GM18861 (cell line): ENCODE data around the gene CD7.
"Not testable (repeated sequence)": the region's sequence is repeated elsewhere in the genome, so short reads cannot be mapped to it uniquely, and the experiment has no call there.

Experiments
- ATAC-seq: cut with Tn5 transposase; IDR thresholded peaks from one replicate; pipeline ENCODE4 v1.9.1; 2021; ENCODE audit not compliant: unreplicated experiment

The CD7 gene

DNA sequence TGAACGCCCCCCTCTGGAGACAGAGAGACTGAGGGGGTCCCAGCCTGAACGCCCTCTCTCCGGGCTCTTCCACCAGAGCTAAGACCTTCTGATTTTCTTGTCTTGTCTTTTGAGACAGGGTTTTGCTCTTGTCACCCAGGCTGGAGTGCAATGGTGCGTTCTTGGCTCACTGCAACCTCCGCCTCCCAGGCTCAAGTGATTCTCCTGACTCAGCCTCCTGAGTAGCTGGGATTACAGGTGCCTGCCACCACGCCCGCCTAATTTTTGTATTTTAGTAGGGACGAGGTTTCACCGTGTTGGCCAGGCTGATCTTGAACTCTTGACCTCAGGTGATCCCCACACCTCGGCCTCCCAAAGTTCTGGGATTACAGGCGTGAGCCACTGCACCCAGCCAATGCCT lies 30.6 kb upstream of the CD7 start:
- ATAC-seq: not testable (repeated sequence)

DNA sequence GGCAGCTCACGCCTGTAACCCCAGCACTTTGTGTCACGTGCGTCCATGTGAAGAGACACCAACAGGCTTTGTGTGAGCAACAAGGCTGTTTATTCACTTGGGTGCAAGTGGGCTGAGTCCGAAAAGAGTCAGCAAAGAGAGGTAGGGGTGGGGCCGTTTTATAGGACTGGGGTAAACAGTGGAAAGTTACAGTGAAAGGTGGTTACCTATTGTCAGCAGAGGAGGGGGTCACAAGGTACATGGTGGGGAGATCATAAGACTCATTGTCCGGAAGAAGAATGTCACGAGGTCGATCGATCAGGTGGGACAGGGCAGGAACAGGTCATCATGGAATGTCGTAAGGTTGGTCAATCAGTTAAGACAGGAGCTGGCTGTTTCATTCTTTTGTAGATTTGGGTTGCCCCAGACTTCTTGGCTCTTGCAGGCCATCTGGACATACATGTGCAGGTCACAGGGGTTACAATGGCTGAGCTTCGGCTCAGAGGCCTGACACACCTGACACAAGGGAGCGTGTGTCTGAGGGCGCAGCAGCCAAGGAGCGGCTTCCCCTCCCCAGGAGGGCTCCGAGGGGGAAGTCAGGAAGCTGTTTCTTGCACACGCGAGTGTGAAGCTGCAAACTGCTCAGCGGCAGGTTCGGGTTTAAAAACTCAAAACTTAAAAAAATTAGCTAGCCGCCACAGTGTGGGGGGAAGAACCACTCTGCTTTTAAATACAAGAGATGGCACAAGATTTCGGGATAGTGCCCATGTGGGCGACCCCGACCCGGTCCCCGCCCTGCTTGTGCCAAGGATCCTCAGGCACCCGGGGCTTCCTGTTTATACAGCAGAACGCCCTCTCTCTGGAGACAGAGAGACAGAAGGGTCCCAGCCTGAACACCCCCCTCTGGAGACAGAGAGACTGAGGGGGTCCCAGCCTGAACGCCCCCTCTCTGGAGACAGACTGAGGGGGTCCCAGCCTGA lies 29.2 kb upstream of the CD7 start:
- no peak for ATAC-seq

DNA sequence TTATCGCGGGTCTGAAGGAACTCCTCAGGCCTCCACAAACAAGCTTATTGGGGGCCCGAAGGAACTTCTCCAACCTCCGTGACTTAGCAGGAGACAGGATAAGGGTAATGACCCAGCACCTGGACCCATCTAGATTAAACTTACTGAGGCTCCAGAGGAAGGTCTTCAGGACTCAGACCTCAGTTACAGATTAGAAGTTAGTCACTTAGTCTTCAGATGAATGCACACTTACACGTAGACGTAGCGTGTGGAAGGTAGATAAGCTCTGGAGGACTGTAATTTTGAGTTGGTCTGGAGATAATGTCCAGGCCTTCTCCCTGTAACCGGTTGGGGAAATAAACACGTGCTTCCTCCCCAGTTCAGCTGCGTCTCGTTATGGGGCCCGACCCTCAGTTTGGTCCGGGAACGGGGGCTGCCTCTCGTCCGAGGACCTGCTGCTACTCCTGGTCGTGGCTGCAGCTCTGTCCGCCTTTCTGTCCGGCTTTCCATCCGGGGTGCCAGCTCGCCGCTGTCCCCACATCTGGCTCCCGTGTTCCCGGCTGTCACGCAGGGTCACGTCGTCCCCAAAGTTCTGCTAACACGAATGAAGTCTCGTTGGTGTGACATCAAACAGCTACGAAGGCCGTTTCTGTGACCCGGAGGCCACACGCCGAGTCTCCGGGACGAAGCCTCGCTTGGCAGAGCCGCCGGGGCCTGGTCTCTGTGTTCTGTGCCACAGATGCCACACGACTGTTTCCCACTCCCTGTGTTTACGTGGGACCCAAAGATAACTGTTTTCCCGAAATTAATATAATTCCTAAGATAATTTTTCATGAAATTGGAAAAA lies 28.0 kb upstream of the CD7 start:
- ATAC-seq: no peak

DNA sequence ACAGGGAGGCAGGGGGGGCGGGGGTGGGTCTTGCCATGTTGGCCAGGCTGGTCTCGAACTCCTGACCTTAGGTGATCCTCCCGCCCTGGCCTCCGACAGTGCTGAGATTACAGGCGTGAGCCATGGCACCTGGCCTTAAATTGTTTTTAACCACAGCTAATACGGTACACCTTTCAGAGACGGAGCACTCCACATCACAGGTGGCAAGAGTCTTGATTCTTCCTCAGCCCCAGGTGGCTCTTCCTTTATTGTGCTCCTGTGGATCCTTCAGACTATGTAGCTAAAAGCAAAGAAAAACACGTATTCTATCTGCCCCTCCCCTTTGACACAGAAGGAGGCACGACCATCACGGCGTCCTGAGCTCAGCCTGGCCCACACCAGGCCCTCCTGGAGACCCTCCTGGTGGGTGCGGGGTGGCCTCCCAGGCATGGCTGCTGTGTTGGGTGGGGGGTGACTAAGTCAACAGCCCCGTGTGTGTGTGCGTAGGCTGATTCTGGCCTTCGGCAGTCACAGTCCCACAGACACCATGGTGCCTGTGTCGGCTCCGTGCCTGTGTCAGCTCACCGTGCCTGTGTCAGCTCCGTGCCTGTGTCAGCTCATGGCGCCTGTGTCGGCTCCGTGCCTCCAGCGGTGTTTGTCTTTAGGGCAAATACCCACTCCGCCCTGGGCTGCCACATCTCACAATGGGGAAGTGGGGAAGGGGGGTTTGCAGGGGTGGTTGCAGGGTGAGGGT lies 26.9 kb upstream of the CD7 start:
- no peak for ATAC-seq

DNA sequence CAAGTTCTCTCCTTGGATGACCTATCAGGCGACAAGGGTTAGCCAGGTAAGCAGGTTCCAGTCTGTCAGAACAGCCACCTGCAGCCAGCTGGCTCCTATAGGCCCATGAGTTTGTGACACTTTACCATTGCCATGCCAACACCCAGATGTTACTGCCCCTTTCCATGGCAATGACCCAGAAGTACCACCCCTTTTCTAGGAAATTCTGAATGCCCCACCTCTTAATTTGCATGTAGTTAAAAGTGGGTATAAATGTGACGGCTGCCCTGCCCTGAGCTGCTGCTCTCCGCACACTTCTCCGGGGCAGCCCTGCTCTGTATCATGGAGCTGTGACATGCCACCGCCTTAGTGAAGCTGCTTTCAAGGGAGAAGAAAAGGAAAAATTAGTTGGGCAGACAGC lies 26.2 kb upstream of the CD7 start:
- no peak for ATAC-seq

DNA sequence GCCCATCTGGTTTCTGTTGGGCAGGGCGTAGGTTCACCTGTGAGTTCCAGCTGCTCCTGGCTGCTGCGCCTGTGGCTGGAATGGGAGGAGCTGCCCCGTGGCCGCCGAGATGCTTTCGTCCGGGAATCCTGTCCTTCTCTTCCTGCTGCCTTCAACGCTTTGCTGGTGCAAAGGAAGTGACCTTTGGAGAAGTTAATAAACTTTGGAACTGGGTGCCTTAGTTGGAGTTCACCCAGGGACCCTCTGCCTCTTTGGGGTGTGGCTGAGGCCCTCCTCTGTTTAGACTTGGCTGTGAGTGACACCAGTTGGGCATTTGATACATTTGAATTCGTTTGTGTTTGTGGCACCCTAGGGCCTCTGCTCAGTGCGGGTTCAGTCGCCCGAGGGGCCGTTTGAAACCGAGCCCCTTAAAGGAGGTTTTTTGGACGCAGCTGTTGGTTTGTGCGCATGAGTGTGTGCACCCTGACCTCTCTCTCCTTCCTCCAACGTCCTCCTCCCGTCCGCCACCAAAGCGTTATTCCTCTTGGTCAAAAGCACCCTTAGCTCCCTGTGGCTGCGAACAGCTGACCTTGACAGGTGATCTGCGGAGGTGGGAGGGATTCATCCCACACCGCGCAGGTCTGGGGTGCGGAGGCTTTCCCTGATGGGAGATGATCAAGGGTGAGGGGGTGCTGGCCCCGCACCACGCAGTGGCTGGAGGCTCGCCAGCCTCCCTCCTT lies 25.1 kb upstream of the CD7 start:
- no peak for ATAC-seq

DNA sequence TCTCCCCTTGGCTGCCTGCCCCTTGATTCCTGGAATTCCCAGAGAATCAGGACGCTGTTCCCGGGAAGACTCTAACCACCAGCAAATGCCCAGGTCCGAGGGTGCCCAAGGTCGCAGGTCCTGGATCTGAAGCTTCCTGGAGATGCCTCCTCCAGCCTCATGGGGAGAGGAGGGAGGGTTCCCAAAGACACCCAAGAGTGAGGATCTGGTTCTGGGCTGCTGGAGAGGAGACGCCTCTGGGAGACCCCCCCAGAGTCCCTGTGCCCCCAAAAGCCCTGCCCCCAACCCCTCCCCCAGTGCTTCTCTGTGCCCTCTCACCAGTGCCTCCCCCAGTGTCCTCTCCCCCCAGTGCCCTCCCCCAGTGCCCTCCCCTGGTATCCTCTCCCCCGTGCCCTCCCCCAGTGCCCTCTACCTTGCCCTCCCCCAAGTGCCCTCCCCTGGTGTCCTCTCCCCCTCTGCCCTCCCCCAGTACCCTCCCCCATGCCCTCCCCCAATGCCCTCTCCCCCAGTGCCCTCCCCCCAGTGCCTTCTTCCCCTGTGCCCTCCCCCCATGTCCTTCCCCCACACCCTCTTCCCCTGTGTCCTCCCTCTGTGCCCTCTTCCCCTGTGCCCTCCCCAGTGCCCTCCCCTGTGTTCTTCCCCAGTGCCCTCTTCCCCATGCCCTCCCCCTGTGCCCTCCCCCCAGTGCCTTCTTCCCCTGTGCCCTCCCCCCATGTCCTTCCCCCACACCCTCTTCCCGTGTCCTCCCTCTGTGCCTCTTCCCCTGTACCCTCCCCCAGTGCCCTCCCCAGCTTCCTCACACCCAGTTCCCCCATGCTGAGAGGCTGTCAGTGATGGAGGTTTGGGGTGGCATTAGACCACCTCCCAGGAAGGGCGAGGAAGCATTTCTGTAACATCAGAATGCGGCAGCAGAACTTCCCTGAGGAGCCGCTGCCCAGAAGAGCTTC lies 22.5 kb upstream of the CD7 start:
- no peak for ATAC-seq

DNA sequence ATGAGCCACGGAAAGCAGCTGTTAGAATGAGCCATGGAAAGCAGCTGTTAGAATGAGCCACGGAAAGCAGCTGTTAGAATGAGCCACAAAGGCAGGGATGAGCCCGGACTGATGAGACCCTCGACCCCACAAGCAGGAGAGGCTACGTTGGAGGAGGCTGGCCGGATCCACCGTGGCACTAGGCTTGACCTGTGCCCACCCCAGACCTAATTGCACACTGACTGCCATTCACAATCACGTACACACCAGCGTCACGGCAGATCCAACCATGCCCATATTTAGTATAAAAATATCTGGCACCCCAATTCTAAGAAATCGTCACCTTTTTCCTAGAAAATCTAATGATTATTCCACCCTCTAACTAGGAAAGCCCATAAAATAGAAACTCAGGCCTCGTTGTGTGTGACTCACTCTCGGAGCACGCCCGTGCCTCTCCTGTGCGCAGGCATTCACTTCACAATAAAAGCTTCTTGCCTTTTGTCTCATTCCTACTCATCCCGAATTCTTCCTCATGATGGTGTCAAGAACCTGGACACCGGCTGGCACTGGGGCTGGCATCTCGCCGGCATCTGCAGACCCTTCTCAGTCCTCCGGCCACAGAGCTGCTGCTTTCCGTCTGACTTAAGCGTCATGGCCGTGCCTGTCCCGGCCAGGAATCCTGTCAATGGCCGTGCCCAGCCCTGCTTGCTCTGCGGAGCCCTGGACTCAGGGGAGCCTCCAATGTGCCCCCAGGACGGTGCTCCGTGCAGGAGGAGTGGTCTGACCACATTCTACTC lies 21.6 kb upstream of the CD7 start:
- no peak for ATAC-seq

DNA sequence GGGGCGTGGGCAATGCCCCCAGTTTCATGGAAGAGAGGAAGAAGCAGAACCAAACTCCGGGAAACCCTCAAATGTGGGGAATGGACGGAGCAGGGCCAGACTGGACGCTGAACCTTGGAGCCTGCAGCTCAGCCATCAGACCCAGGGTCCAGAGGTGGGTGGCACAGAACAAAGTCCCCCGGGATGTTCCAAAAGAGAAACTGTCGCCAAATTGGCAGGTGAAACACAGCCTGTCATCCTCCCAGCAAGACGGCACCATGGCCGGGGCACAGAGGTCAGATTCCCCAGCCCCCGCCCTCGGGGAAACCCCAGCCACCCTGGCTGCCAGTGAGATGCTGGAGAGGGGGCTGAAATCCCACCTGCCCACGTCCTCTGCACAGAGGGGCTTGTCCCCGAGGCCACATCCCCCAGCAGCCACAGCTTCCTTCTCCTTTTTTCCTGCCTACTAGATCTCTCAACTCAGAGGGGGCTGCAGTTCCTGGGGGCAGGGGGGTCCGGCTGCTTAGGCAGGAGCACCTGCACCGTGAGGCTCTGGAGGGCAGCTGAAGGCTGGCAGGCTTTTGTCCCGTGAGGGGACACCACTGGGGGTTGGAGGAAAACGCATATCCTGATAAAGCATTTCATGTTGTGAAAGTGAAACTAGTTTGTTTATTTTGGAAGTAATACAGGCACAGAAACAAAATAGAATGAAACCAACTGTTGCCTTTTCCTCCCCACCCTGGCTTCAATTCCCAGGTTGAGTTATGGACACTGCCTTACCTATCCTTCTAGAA lies 17.4 kb upstream of the CD7 start:
- ATAC-seq: no peak

DNA sequence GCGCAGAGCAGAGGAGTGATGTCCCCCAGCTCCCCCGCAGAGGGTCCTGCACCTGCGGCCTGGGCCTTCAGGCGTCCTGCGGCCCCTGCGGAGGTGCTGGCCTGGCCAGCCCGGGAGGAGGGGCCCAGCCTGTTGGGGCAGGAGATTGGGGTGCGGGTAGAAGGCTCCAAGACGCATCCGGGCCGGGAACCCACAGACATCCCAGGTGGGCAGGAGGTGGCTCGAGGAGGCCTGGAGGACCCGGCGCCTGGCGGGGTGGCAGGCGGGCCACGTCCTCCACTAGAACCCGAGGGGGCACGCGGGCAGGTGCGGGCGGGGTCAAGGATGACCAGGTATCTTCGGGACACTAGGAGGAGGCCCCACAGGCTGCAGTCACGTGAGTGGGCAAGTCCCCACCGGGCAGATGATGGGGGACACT lies 16.8 kb upstream of the CD7 start:
- ATAC-seq: no peak

DNA sequence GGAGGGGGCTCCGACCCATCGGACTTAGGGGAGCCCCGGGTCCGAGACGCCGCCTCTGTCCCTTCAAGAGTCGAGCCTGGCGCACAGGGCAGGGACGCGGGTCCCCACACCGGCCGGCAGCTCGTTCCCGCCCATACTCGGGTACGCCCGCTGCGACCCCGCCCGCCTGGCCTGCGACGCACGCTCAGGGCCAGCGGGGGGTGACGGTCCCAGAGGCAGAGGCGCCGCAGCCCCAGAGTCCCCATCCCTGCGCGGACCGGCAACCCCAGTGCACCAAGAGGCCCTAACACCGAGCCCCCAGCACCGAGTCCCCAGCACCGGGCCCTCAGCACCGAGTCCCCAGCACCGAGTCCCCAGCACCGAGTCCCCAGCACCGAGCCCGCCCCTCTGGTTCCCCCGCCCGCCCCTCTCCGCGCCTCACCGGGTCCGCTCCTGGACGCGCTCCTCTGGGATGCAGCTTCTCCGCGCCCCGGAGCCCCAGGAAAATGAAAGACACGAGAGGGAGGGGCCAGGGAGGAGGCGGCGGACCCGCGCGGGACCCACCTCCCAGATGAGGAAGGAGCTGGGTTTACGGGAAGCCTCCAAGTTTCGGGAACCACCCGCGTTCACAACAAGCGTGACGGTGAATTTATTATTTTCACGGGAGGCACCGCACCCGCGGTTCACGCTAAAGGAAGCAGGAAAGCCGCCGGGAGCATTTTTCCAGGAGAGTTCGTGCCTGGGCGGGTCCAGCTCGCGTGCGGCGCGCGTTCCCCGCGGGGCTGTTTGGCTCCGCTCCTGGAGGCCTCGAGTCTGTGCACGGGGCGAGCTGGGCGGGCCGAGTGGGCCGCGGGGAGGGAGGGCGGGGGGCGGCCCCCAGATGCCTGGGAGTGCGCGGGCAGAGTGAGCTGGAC lies 16.1 kb upstream of the CD7 start, which contains the start of gene SECTM1:
TSS of gene SECTM1 (minus strand) at position 488 of the 893 bp plus-strand sequence. CDS start 6,526 bp downstream, outside the sequence.
- ATAC-seq: no peak

DNA sequence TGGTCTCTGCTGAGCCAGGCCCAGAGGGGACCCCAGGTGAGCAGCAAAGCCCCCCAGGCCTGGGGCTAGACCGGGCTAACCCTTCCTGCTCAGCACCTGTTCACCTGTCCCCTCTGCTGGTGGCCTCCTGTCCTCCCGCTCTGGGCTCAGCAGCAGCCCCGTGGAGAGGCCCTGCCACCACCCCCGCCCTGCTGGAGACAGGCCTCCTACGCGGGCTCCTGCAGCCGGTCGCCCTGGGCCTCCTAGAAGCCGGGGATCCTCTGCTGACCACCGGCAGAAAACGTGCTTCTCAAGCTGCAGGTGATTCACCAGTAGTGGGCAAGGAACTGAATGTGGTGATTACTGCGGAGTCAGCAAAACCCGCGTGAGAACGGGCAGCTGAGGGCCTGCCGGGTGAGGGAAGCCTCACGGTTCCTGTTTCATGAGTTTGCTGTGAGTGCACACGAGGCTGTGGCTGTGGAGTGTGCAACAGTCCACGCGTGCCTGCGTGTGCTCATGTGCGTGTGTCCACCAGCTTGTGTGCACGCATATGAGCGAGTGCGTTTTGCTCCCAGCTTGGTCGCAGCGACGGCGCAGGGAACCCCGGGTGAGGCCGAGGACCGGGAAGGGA lies 15.4 kb upstream of the CD7 start:
- ATAC-seq: no peak

DNA sequence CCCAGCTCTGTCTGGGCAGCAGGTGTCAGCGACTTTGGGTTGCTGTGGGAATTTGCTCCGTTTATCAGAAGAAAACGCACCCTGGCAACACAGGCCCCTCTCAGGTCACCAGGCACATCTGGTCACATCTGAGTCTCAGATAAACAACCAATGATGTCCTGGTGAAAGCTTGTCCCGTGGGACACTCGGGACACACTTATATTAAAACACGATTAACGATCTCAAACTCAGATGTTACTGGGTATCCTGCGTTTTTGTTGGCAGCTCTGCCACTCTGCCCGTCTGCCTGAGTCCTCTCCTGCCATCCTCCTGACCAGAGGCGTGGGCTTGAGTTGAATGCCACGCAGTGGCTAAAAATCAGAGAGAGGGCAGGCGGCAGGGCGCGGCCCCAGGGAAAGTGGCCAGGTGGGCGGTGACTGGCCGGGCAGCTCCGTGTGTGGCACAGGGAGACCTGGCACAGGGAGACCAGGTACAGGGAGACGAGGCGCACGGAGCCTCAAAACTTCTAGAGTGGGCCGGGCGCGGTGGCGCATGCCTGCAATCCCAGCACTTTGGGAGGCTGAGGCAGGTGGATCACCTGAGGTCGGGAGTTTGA lies 14.0 kb upstream of the CD7 start:
- ATAC-seq: no peak

DNA sequence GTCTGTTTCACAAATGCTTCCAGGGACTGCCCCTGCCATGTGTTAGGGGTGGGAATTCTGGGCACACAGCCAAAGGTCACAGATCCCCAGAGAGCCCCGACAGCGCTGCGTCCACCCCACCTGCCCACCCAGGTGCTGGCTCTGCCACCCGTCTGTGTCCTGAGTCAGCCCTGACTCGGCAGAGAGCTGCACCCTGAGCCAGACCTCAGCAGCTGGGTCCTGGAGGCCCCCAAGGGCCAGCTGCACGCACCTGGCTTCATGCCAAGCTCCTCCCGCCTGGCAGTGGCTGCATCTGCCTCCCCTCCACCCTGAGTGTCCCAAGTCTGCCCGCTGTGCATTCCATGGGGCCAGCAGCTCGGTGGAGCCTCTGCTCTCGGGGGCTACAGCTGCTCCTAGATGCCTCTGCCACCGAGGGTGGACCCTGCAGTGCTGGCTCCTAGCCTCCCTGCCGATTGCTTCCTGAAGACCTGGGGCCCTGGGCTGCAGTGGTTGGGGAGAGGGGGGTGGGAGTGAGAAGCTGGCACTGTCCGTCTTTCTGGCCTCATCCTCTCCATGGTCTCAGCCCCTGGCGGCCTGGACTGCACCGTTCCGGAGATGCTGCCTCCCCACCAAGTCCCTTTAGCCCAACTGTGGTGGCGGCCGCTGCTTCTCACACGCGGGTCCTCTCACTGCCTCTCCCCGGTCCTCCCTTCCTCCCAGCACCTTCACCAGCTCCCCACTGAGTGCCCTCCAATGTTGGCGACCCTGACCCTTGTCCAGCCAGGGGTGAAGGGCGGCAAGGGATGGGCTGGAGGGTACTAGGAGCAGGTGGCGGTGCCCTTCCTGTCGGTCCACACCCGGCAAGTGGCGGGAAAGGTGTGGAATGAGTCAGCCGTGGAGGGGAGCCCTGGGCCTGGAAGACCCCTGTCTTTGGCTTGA lies 13.2 kb upstream of the CD7 start:
- ATAC-seq: no peak

DNA sequence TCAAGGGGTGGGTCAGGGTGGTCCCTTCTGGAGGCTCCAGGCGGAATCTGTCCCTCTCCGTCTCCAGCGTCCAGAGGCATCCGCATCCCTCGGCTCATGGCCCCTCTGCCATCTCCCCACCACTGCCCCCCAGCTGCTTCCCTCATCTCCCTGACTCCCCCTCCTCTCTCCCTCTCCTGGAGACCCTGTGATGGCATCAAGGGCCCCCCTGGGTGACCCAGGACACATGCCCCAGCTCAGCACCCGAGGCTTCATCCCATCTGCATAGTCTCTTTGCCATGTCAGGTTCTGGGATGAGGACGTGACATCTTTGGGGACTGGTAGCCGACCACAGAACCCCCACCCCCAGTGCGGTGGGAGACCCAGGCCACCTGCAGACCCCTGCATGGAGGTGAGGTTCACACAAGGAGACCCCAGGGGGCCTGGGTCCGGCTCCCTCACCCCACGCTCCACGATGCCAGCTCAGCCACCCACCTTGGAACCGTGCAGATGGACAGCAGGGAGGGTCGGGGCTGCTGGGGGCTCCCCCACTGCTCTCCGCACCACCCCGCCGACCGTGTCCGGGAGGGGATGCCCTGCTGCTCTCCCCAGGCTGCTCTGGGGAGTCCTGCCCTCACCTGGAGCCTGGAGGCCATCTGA lies 12.4 kb upstream of the CD7 start:
- no peak for ATAC-seq
